Natural killer cell (primary cell): ENCODE measurements around the gene KCNH3. TPM values are rescaled to one million over a fixed set of nuclear protein-coding genes. Genes with fewer than 3 reads are reported as not detected.

Source experiments
- ATAC-seq, 3 donors: fragments of 150-1000 bp in 2 of 3; fragments of 200-7000 bp in 1 of 3; cut with Tn5 transposase; 1 replicate in 1 of 3; 2 replicates in 2 of 3; pipeline ENCODE4 v1.10.0; 2021; ENCODE audit warnings: mild to moderate bottlenecking in 2 of 3, moderate library complexity in 2 of 3
- DNase-seq, 2 donors: peaks; one replicate each; pipeline versions ENCODE4 v3.0.0 to v3.0.0-alpha.2; 2013 to 2021; ENCODE audit warnings: mixed read lengths in 1 of 2
- H3K27ac ChIP-seq: one replicate; pipeline ENCODE4 v1.5.1; 2013; ENCODE audit warnings: mild to moderate bottlenecking, low read length
- H3K27me3 ChIP-seq: one replicate; pipeline ENCODE4 v1.6.1; 2013; ENCODE audit warnings: low read length; ENCODE audit not compliant: control insufficient read depth, insufficient read depth
- H3K36me3 ChIP-seq: one replicate; pipeline ENCODE4 v1.6.1; 2013; ENCODE audit warnings: low read length; ENCODE audit not compliant: control insufficient read depth, insufficient read depth
- H3K4me1 ChIP-seq: one replicate; pipeline ENCODE4 v1.6.1; 2013; ENCODE audit warnings: low read length; ENCODE audit not compliant: control insufficient read depth, insufficient read depth
- H3K4me3 ChIP-seq: one replicate; pipeline ENCODE4 v1.5.1; 2013; ENCODE audit warnings: low read length
- H3K9me3 ChIP-seq: one replicate; pipeline ENCODE4 v1.6.1; 2013; ENCODE audit warnings: low read length; ENCODE audit not compliant: control insufficient read depth, insufficient read depth
- H3K27ac Mint-ChIP-seq, 2 donors: one replicate each; pipeline ENCODE4 v1.8.0; 2022; ENCODE audit warnings: mild to moderate bottlenecking in 2 of 2, mixed read lengths in 2 of 2, moderate library complexity in 1 of 2
- H3K27me3 Mint-ChIP-seq, 2 donors: one replicate each; pipeline ENCODE4 v1.8.0; 2022; ENCODE audit warnings: low read depth in 2 of 2, mixed read lengths in 2 of 2
- H3K36me3 Mint-ChIP-seq: one replicate; pipeline ENCODE4 v1.8.0; 2022; ENCODE audit warnings: mixed read lengths
- H3K4me1 Mint-ChIP-seq, 2 donors: one replicate each; pipeline ENCODE4 v1.8.0; 2022; ENCODE audit warnings: mixed read lengths in 2 of 2
- H3K4me3 Mint-ChIP-seq: one replicate; pipeline ENCODE4 v1.8.0; 2022; ENCODE audit warnings: mild to moderate bottlenecking, moderate library complexity, mixed read lengths
- H3K9me3 Mint-ChIP-seq, 2 donors: one replicate each; pipeline ENCODE4 v1.8.0; 2022; ENCODE audit warnings: mixed read lengths in 2 of 2
- CTCF ChIP-seq: fragments of 200-600 bp; IDR thresholded peaks from one replicate; pipeline ENCODE4 v1.8.0; 2022; ENCODE audit warnings: antibody characterized with exemption
- WGBS: methylation state at CpG from one replicate; pipeline ENCODE4 v1.1.7; 2013; ENCODE audit warnings: missing lambda C conversion rate; ENCODE audit not compliant: insufficient coverage; 5-methylcytosine and 5-hydroxymethylcytosine counted together
- intact Hi-C: fragments of 100-400 bp; cut with micrococcal nuclease; formaldehyde crosslinking; loops from one replicate; pipeline ENCODE4 v1.14.2; 2022
- total RNA-seq, 4 donors: library from RNA; stranded (reverse); fragments of 120-200 nt in 1 of 4; gene quantifications; one replicate each; pipeline versions ENCODE4 v1.2.3 to v1.2.4, GENCODE V29; 2013 to 2022

The KCNH3 gene
- total RNA-seq, 3 donors from 2014 or later (not counting 1 experiment from before 2014, with no cell fraction given) = 1.2 to 1.7 (median 1.6) TPM

- Mint-ChIP-seq H3K27me3 (no peaks in the 10 kb centered on the region), H3K4me1 (peaks cover 0 to 1% of the 10 kb centered on the region in 2 donors), H3K36me3 (no peaks in the 10 kb centered on the region), H3K9me3 (no peaks in the 10 kb centered on the region), H3K4me3 (no peak overlapping the region), H3K27ac (no peak overlapping the region)
- Histone ChIP-seq H3K27ac (no peak overlapping the region), H3K27me3 (no peaks in the 10 kb centered on the region), H3K36me3 (peaks cover 3% of the 10 kb centered on the region), H3K9me3 (no peaks in the 10 kb centered on the region), H3K4me1 (no peaks in the 10 kb centered on the region), H3K4me3 (no peak overlapping the region)
- no peak for TF ChIP-seq CTCF
- no peak for DNase-seq
- intact Hi-C loops = no loop called here
- 89% methylated on average over 11 of the region's 11 CpGs for WGBS
- ATAC-seq = no peak
Measured at GRCh38 chr12:49587174-49587908, 48.5 kb downstream of the KCNH3 start.

- Histone ChIP-seq H3K4me1 (no peaks in the 10 kb centered on the region), H3K9me3 (no peaks in the 10 kb centered on the region), H3K27me3 (no peaks in the 10 kb centered on the region), H3K27ac (no peak overlapping the region), H3K36me3 (peaks cover 3% of the 10 kb centered on the region), H3K4me3 (no peak overlapping the region)
- no peaks in the 10 kb centered on the region for H3K27me3 Mint-ChIP-seq
- H3K36me3 Mint-ChIP-seq = no peaks in the 10 kb centered on the region
- 89% methylated on average over 7 of the region's 7 CpGs for WGBS
- H3K4me3 Mint-ChIP-seq = no peak overlapping the region
- intact Hi-C loops = no loop called here
- DNase-seq (no peak), ATAC-seq (no peak)
- no peak overlapping the region for H3K27ac Mint-ChIP-seq
- no peak for TF ChIP-seq CTCF
- no peaks in the 10 kb centered on the region for H3K4me1 Mint-ChIP-seq
- no peaks in the 10 kb centered on the region for H3K9me3 Mint-ChIP-seq
Measured at GRCh38 chr12:49588281-49588680, 49.5 kb downstream of the KCNH3 start.

- intact Hi-C loops = no loop called here
- no peak for TF ChIP-seq CTCF
- Mint-ChIP-seq H3K9me3 (no peaks in the 10 kb centered on the region), H3K36me3 (no peaks in the 10 kb centered on the region), H3K4me1 (no peaks in the 10 kb centered on the region), H3K27me3 (no peaks in the 10 kb centered on the region), H3K27ac (no peak overlapping the region), H3K4me3 (no peak overlapping the region)
- Histone ChIP-seq H3K9me3 (no peaks in the 10 kb centered on the region), H3K27ac (no peak overlapping the region), H3K4me3 (no peak overlapping the region), H3K36me3 (peaks cover 3% of the 10 kb centered on the region), H3K4me1 (no peaks in the 10 kb centered on the region), H3K27me3 (no peaks in the 10 kb centered on the region)
- WGBS = 85% methylated on average over 4 of the region's 4 CpGs
- DNase-seq = no peak
- ATAC-seq = no peak
Measured at GRCh38 chr12:49588721-49589516, 50.1 kb downstream of the KCNH3 start.
